ENCODE data around the gene CENPL.
"Not testable (repeated sequence)": the region's sequence is repeated elsewhere in the genome, so short reads cannot be mapped to it uniquely, and the experiment has no call there.

- TF ChIP-seq ZNF266 (tag by site-specific recombination; IDR thresholded peaks at IDR 0.05; ENCODE audit: low read depth); YY1 (tag by site-specific recombination; IDR thresholded peaks at IDR 0.05); ZNF26 (tag by site-specific recombination; IDR thresholded peaks at IDR 0.05); ZNF549 (tag by site-specific recombination; IDR thresholded peaks at IDR 0.05); CTCF (tag by site-specific recombination; IDR thresholded peaks at IDR 0.05); ATF2 (tag by site-specific recombination; IDR thresholded peaks at IDR 0.05; ENCODE audit: low read depth); ZNF610 (tag by site-specific recombination; IDR thresholded peaks at IDR 0.05; ENCODE audit: borderline replicate concordance); ZFP37 (tag by site-specific recombination; IDR thresholded peaks at IDR 0.05); HOXD13 (CRISPR knock-in tag; IDR thresholded peaks at IDR 0.05; ENCODE audit: borderline replicate concordance); ZNF121 (tag by site-specific recombination; IDR thresholded peaks at IDR 0.05): not testable (repeated sequence)
Measured at GRCh38 chr1:173813654-173814053, 11.0 kb downstream of the CENPL start.

Measured in HEK293 (cell line).